KMS-11 (cell line): ENCODE measurements around the gene HTRA1.

ENCODE experiments used
- H2AFZ ChIP-seq: fragments of 200-600 bp; sonication (generic); 2 replicates; pipeline ENCODE4 v1.6.1; 2016; ENCODE audit warnings: antibody characterized with exemption, mixed run types, low read depth
- H3K27ac ChIP-seq: fragments of 200-600 bp; sonication (generic); 2 replicates; pipeline ENCODE4 v1.6.1; 2016; ENCODE audit warnings: mild to moderate bottlenecking, mixed run types
- H3K27me3 ChIP-seq: fragments of 200-600 bp; sonication (generic); 2 replicates; pipeline ENCODE4 v1.6.1; 2017; ENCODE audit warnings: mild to moderate bottlenecking, low read depth, mixed run types, moderate library complexity; ENCODE audit not compliant: insufficient read depth
- H3K36me3 ChIP-seq: fragments of 200-600 bp; sonication (generic); 2 replicates; pipeline ENCODE4 v1.6.1; 2017; ENCODE audit warnings: mild to moderate bottlenecking, mixed run types; ENCODE audit not compliant: insufficient read depth
- H3K4me1 ChIP-seq: fragments of 200-600 bp; sonication (generic); 2 replicates; pipeline ENCODE4 v1.6.1; 2016; ENCODE audit warnings: mild to moderate bottlenecking, low read depth, mixed run types; ENCODE audit not compliant: poor library complexity, severe bottlenecking
- H3K4me2 ChIP-seq: fragments of 200-600 bp; sonication (generic); 2 replicates; pipeline ENCODE4 v1.7.0; 2016; ENCODE audit warnings: mild to moderate bottlenecking, mixed run types
- H3K4me3 ChIP-seq: fragments of 200-600 bp; sonication (generic); IDR thresholded peaks from 2 replicates; pipeline ENCODE4 v1.6.1; 2017; ENCODE audit warnings: low read depth, low read length, mixed read lengths; ENCODE audit not compliant: insufficient read depth
- H3K79me2 ChIP-seq: fragments of 200-600 bp; sonication (generic); 2 replicates; pipeline ENCODE4 v1.6.1; 2016; ENCODE audit warnings: low read depth, mixed run types; ENCODE audit not compliant: insufficient read depth
- H3K9ac ChIP-seq: fragments of 200-600 bp; sonication (generic); 2 replicates; pipeline ENCODE4 v1.6.1; 2016; ENCODE audit warnings: mild to moderate bottlenecking, mixed run types
- H4K20me1 ChIP-seq: fragments of 200-600 bp; sonication (generic); 2 replicates; pipeline ENCODE4 v1.6.1; 2016; ENCODE audit warnings: mild to moderate bottlenecking, mixed run types; ENCODE audit not compliant: insufficient read depth
- CTCF ChIP-seq: fragments of 200-600 bp; sonication (generic); conservative IDR thresholded peaks from 2 replicates; pipeline ENCODE4 v1.6.1; 2017; ENCODE audit warnings: low read depth, mild to moderate bottlenecking, antibody characterized with exemption, low read length, moderate library complexity, mixed read lengths

Gene HTRA1

DNA sequence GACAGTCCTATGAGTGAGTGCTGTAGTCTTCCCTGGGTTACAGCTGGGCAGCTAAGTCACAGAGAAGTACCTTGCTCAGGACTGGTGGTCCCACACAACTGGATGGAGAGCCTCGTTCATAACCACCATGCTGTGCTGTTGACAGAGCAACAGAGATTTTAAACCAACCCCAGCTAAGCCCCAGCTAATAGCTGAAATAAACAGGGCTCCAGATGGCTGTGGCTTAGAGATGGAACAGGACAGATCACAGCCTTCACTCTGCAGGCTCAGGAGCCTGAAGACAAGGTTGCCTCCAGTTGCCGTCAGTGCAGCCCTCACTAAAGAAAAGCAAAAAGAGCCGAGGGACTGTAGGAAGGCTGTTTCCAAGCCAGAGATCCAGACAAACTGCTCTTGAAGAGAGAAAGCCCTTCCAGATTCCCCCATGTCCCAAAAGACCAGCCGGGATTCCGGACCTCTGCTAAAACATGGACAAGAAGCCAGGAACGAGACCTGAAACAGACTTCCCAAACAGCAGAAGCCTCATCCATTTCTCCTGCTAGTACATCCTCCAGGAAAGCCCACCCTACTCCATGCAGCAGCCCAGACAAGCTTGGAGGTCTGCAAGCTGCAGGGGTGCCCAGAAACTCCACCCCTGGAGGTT lies 4.2 kb downstream of the HTRA1 start:
- Histone ChIP-seq H3K4me1 (no peaks in the 10 kb centered on the region), H3K27me3 (no peaks in the 10 kb centered on the region), H3K4me2 (no peak overlapping the region), H3K9ac (no peak overlapping the region), H4K20me1 (no peaks in the 10 kb centered on the region), H3K79me2 (no peaks in the 10 kb centered on the region), H3K27ac (no peak overlapping the region), H3K36me3 (no peaks in the 10 kb centered on the region), H3K4me3 (no peak overlapping the region), H2AFZ (no peak overlapping the region)
- no peak for TF ChIP-seq CTCF

DNA sequence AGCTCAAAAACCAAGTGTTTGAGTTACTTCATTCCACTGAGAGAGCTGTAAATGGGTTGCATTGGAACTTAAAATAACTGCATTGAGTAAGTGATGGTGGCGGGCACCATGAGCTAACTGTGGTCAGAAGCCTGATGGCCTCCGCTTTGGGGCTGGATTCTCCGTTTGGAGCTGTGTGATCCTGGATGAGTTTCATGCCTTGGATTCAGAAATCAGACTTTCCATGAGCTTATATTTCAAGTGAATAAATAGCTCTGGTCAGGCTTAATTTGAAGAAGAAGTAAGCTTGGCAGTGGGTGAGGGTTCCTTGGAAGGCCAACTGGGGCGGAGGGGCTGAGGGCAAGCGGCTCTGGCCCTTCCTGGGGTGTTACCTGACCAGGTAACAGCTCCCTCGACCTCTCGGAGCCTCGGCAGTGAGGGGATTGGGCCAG lies 5.6 kb downstream of the HTRA1 start:
- TF ChIP-seq CTCF = no peak
- no peaks in the 10 kb centered on the region for H3K79me2 ChIP-seq
- no peaks in the 10 kb centered on the region for H3K27me3 ChIP-seq

GRCh38 chr10:122467701-122468100 lies 6.3 kb downstream of the HTRA1 start:
- Histone ChIP-seq H3K36me3 (no peaks in the 10 kb centered on the region), H3K79me2 (no peaks in the 10 kb centered on the region), H3K4me2 (no peak overlapping the region), H3K27me3 (no peaks in the 10 kb centered on the region), H3K9ac (no peak overlapping the region), H4K20me1 (no peaks in the 10 kb centered on the region), H3K4me1 (no peaks in the 10 kb centered on the region), H3K4me3 (no peak overlapping the region), H2AFZ (no peak overlapping the region), H3K27ac (no peak overlapping the region)
- no peak for TF ChIP-seq CTCF

More for the DNA sequence above, 5.6 kb downstream of the HTRA1 start:
- Histone ChIP-seq H3K27ac (no peak overlapping the region), H3K4me1 (no peaks in the 10 kb centered on the region), H3K36me3 (no peaks in the 10 kb centered on the region), H2AFZ (no peak overlapping the region), H4K20me1 (no peaks in the 10 kb centered on the region), H3K4me3 (no peak overlapping the region), H3K9ac (no peak overlapping the region), H3K4me2 (no peak overlapping the region)

GRCh38 chr10:122468307-122468925 lies 7.1 kb downstream of the HTRA1 start:
- no peak overlapping the region for H3K4me3 ChIP-seq
- no peaks in the 10 kb centered on the region for H3K79me2 ChIP-seq
- H3K27ac ChIP-seq = no peak overlapping the region
- H3K36me3 ChIP-seq = no peaks in the 10 kb centered on the region
- no peaks in the 10 kb centered on the region for H3K27me3 ChIP-seq
- H3K4me1 ChIP-seq = no peaks in the 10 kb centered on the region
- no peak overlapping the region for H3K9ac ChIP-seq
- TF ChIP-seq CTCF = no peak
- no peak overlapping the region for H3K4me2 ChIP-seq
- H4K20me1 ChIP-seq = no peaks in the 10 kb centered on the region
- no peak overlapping the region for H2AFZ ChIP-seq
